Erythroblast (primary cell): ENCODE data around the gene GATAD2B.
"Not testable (repeated sequence)": the region's sequence is repeated elsewhere in the genome, so short reads cannot be mapped to it uniquely, and the experiment has no call there.

ENCODE experiments used
- DNase-seq, 2 experiments: peaks; one replicate each; lab custom pipeline; 2025; lab: John Stamatoyannopoulos, UW
- GATA1 ChIP-seq: IDR thresholded peaks from 2 replicates; pipeline ENCODE4 v1.6.1; 2011; ENCODE audit warnings: low read depth, mild to moderate bottlenecking, control low read depth, low read length, moderate library complexity
- POLR2A ChIP-seq: IDR thresholded peaks from 2 replicates; pipeline ENCODE4 v1.6.1; 2011; ENCODE audit warnings: mild to moderate bottlenecking, low read length

The GATAD2B gene

GRCh38 chr1:153877112-153877511, 45.7 kb downstream of the GATAD2B start:
- TF ChIP-seq GATA1 (no peak), POLR2A (no peak)
- DNase-seq, result no peak

- TF ChIP-seq POLR2A (no peak), GATA1 (no peak)
Measured at GRCh38 chr1:153872934-153873333, 49.8 kb downstream of the GATAD2B start.

GRCh38 chr1:153872331-153872730, 50.4 kb downstream of the GATAD2B start:
- TF ChIP-seq POLR2A, result no peak
- DNase-seq, result no peak

More at GRCh38 chr1:153872934-153873333, 49.8 kb downstream of the GATAD2B start:
- no peak for DNase-seq

GRCh38 chr1:153869486-153869885, 53.3 kb downstream of the GATAD2B start:
- DNase-seq, result no peak
- TF ChIP-seq POLR2A (no peak), GATA1 (no peak)

GRCh38 chr1:153866045-153866850, 56.5 kb downstream of the GATAD2B start:
- TF ChIP-seq POLR2A, result no peak
- no peak for TF ChIP-seq GATA1
- no peak for DNase-seq

GRCh38 chr1:153860285-153860684, 62.5 kb downstream of the GATAD2B start:
- DNase-seq, result no peak
- TF ChIP-seq POLR2A, result no peak
- TF ChIP-seq GATA1, result no peak

GRCh38 chr1:153857505-153857904, 65.3 kb downstream of the GATAD2B start:
- TF ChIP-seq GATA1 (no peak), POLR2A (no peak)
- no peak for DNase-seq

- no peak for DNase-seq
- no peak for TF ChIP-seq POLR2A
Measured at GRCh38 chr1:153856763-153857162, 66.0 kb downstream of the GATAD2B start.

- DNase-seq, result no peak
- TF ChIP-seq POLR2A, result no peak
- no peak for TF ChIP-seq GATA1
Measured at GRCh38 chr1:153852170-153852569, 70.6 kb downstream of the GATAD2B start.

- TF ChIP-seq GATA1 (no peak), POLR2A (no peak)
- DNase-seq, result no peak
Measured at GRCh38 chr1:153849487-153850185, 73.1 kb downstream of the GATAD2B start.

GRCh38 chr1:153848805-153849204, 74.0 kb downstream of the GATAD2B start:
- TF ChIP-seq POLR2A (no peak), GATA1 (no peak)
- DNase-seq, result no peak

- DNase-seq, result no peak
- TF ChIP-seq POLR2A (no peak), GATA1 (no peak)
Measured at GRCh38 chr1:153845158-153845557, 77.6 kb downstream of the GATAD2B start.

- DNase-seq, result not testable (repeated sequence)
Measured at GRCh38 chr1:153844349-153844748, 78.4 kb downstream of the GATAD2B start.

- no peak for TF ChIP-seq GATA1
- no peak for TF ChIP-seq POLR2A
- DNase-seq, result no peak
Measured at GRCh38 chr1:153842006-153842471, 80.7 kb downstream of the GATAD2B start.
